ENCODE data around the gene CACNA1G. TPM values are rescaled to one million over a fixed set of nuclear protein-coding genes. Genes with fewer than 3 reads are reported as not detected.

Gene CACNA1G
- total RNA-seq, 4 donors from 2014 or later, result 0.15 to 0.94 (median 0.16) TPM; not detected in 1

- H3K27ac ChIP-seq, result no peak overlapping the region
- H3K4me1 ChIP-seq, result peaks cover 0 to 46% (median 24%) of the 10 kb centered on the region in 3 donors
- WGBS, 2 donors (ENCODE audit: low coverage in 1 of 2), result 77 to 96% methylated on average over 4 of the region's 7 CpGs
- no peak for ATAC-seq
- TF ChIP-seq POLR2AphosphoS5 (IDR thresholded peaks at IDR 0.05) (no peak), POLR2A (IDR thresholded peaks at IDR 0.05) (no peak), CTCF (IDR thresholded peaks at IDR 0.05) (no peak), EP300 (IDR thresholded peaks at IDR 0.05) (no peak)
- H3K27me3 ChIP-seq, result peaks cover 52% of the 10 kb centered on the region
- H3K9me3 ChIP-seq, result no peaks in the 10 kb centered on the region
- no peak overlapping the region for H3K4me3 ChIP-seq
- no peaks in the 10 kb centered on the region for H3K36me3 ChIP-seq
Observed at GRCh38 chr17:50637829-50638605, 77.5 kb downstream of the CACNA1G start.

- no peak for ATAC-seq
- H3K4me3 ChIP-seq, result no peak overlapping the region
- H3K27ac ChIP-seq, result peak overlapping the region in 1 of 4 donors; percentile 32
- H3K36me3 ChIP-seq, result no peaks in the 10 kb centered on the region
- H3K27me3 ChIP-seq, result peaks cover 47% of the 10 kb centered on the region
- H3K4me1 ChIP-seq, result peaks cover 0 to 46% (median 24%) of the 10 kb centered on the region in 3 donors
- no peak for TF ChIP-seq POLR2A (IDR thresholded peaks at IDR 0.05)
- no peak for TF ChIP-seq CTCF (IDR thresholded peaks at IDR 0.05)
- no peak for TF ChIP-seq EP300 (IDR thresholded peaks at IDR 0.05)
- TF ChIP-seq POLR2AphosphoS5 (IDR thresholded peaks at IDR 0.05), result no peak
- WGBS, 2 donors (ENCODE audit: low coverage in 1 of 2), result 60% methylated on average over 1 of the region's 2 CpGs; no CpG with 5 or more reads in 1 of the 2 donors
- H3K9me3 ChIP-seq, result no peaks in the 10 kb centered on the region
Observed at GRCh38 chr17:50638606-50638965, 78.1 kb downstream of the CACNA1G start.

- 0 to 17% methylated on average over 2 to 5 of the region's 9 CpGs for WGBS, 2 donors (ENCODE audit: low coverage in 1 of 2)
- H3K9me3 ChIP-seq, result no peaks in the 10 kb centered on the region
- TF ChIP-seq EP300 (IDR thresholded peaks at IDR 0.05) (no peak), POLR2AphosphoS5 (IDR thresholded peaks at IDR 0.05) (peak; percentile 89)
- no peak overlapping the region for H3K4me3 ChIP-seq
- peaks cover 42% of the 10 kb centered on the region for H3K27me3 ChIP-seq
- H3K27ac ChIP-seq, result peak overlapping the region in 1 of 4 donors; percentile 32
- H3K4me1 ChIP-seq, result peaks cover 0 to 45% (median 24%) of the 10 kb centered on the region in 3 donors
- no peaks in the 10 kb centered on the region for H3K36me3 ChIP-seq
- ATAC-seq, result peak; percentile 79
Observed at GRCh38 chr17:50638966-50639713, 78.6 kb downstream of the CACNA1G start.

GRCh38 chr17:50640686-50641351 lies 80.3 kb downstream of the CACNA1G start:
- Histone ChIP-seq H3K27me3 (peaks cover 25% of the 10 kb centered on the region), H3K4me1 (peaks cover 0 to 29% (median 10%) of the 10 kb centered on the region in 3 donors), H3K9me3 (no peaks in the 10 kb centered on the region), H3K27ac (no peak overlapping the region), H3K36me3 (no peaks in the 10 kb centered on the region), H3K4me3 (no peak overlapping the region)
- WGBS, 2 donors (ENCODE audit: low coverage in 1 of 2), result 80 to 100% methylated on average over 1 to 2 of the region's 12 CpGs
- peak; percentile 32 for ATAC-seq
- TF ChIP-seq POLR2AphosphoS5 (IDR thresholded peaks at IDR 0.05) (no peak), EP300 (IDR thresholded peaks at IDR 0.05) (no peak), POLR2A (IDR thresholded peaks at IDR 0.05) (no peak), CTCF (IDR thresholded peaks at IDR 0.05) (no peak)

- Histone ChIP-seq H3K4me3 (no peak overlapping the region), H3K36me3 (no peaks in the 10 kb centered on the region), H3K9me3 (no peaks in the 10 kb centered on the region), H3K27ac (no peak overlapping the region), H3K4me1 (peaks cover 0 to 29% (median 10%) of the 10 kb centered on the region in 3 donors), H3K27me3 (peaks cover 20% of the 10 kb centered on the region)
- TF ChIP-seq POLR2A (IDR thresholded peaks at IDR 0.05) (no peak), CTCF (IDR thresholded peaks at IDR 0.05) (no peak), EP300 (IDR thresholded peaks at IDR 0.05) (no peak), POLR2AphosphoS5 (IDR thresholded peaks at IDR 0.05) (no peak)
- no peak for ATAC-seq
- 75 to 100% methylated on average over 1 to 2 of the region's 3 CpGs for WGBS, 2 donors (ENCODE audit: low coverage in 1 of 2)
Observed at GRCh38 chr17:50641357-50641756, 80.8 kb downstream of the CACNA1G start.

Measured in gastroesophageal sphincter (tissue), 4 donors.